HepG2 (cell line): ENCODE measurements around the gene TTPAL. TPM values are rescaled to one million over a fixed set of nuclear protein-coding genes. Genes with fewer than 3 reads are reported as not detected.
A peak's percentile ranks its signal among the peaks of the same experiment; 100 is the strongest.

Source experiments
- AHDC1 ChIP-seq: sonication (generic); formaldehyde crosslinking; IDR thresholded peaks from 2 replicates; pipeline ENCODE4 v1.5.1; 2020; ENCODE audit warnings: mild to moderate bottlenecking, missing genetic modification reagents, borderline replicate concordance
- DMTF1 ChIP-seq: sonication (generic); formaldehyde crosslinking; IDR thresholded peaks from 2 replicates; pipeline ENCODE4 v1.4.0; 2020; ENCODE audit warnings: mild to moderate bottlenecking, missing genetic modification reagents
- FUBP1 ChIP-seq: sonication (generic); formaldehyde crosslinking; IDR thresholded peaks from 2 replicates; pipeline ENCODE4 v1.5.1; 2020; ENCODE audit warnings: missing genetic modification reagents, mild to moderate bottlenecking, borderline replicate concordance
- GRHL1 ChIP-seq: sonication (generic); formaldehyde crosslinking; conservative IDR thresholded peaks from 2 replicates; pipeline ENCODE4 v1.8.0; 2022; ENCODE audit warnings: missing genetic modification reagents
- HNF4A ChIP-seq: sonication (generic); formaldehyde crosslinking; IDR thresholded peaks from 2 replicates; pipeline ENCODE4 v1.4.0; 2020; ENCODE audit warnings: missing genetic modification reagents
- HNRNPL ChIP-seq: fragments of 200-400 bp; formaldehyde crosslinking; IDR thresholded peaks from 2 replicates; pipeline ENCODE4 v1.6.1; 2017; ENCODE audit warnings: mild to moderate bottlenecking, low read depth, low read length
- JARID2 ChIP-seq: sonication (generic); formaldehyde crosslinking; IDR thresholded peaks from 2 replicates; pipeline ENCODE4 v1.8.1; 2023; ENCODE audit warnings: missing genetic modification reagents, inconsistent platforms; ENCODE audit not compliant: insufficient replicate concordance
- MIER2 ChIP-seq: IDR thresholded peaks from 2 replicates; pipeline ENCODE4 v1.6.1; 2016; ENCODE audit warnings: missing biosample characterization, missing genetic modification reagents
- MIER3 ChIP-seq: IDR thresholded peaks from 2 replicates; pipeline ENCODE4 v1.6.1; 2016; ENCODE audit warnings: missing compliant biosample characterization, borderline replicate concordance
- NRL ChIP-seq: sonication (generic); formaldehyde crosslinking; IDR thresholded peaks from 2 replicates; pipeline ENCODE4 v1.5.0; 2020; ENCODE audit warnings: missing genetic modification reagents, mild to moderate bottlenecking, moderate library complexity, borderline replicate concordance
- POLR2G ChIP-seq: fragments of 200-400 bp; formaldehyde crosslinking; IDR thresholded peaks from 2 replicates; pipeline ENCODE4 v1.6.1; 2018; ENCODE audit warnings: mild to moderate bottlenecking, low read depth, low read length, moderate library complexity
- RBFOX2 ChIP-seq: fragments of 200-400 bp; formaldehyde crosslinking; IDR thresholded peaks from 2 replicates; pipeline ENCODE4 v1.6.1; 2017; ENCODE audit warnings: low read depth, mild to moderate bottlenecking, low read length
- ZFP62 ChIP-seq: sonication (generic); formaldehyde crosslinking; IDR thresholded peaks from 2 replicates; pipeline ENCODE4 v1.4.0; 2020; ENCODE audit warnings: missing genetic modification reagents
- ZFP90 ChIP-seq: sonication (generic); formaldehyde crosslinking; IDR thresholded peaks from 2 replicates; pipeline ENCODE4 v1.8.0; 2022; ENCODE audit warnings: missing genetic modification reagents, mild to moderate bottlenecking, inconsistent platforms, borderline replicate concordance
- ZNF598 ChIP-seq: sonication (generic); formaldehyde crosslinking; IDR thresholded peaks from 2 replicates; pipeline ENCODE4 v1.5.1; 2020; ENCODE audit warnings: mild to moderate bottlenecking, missing genetic modification reagents, borderline replicate concordance
- ZSCAN20 ChIP-seq: sonication (generic); formaldehyde crosslinking; IDR thresholded peaks from 2 replicates; pipeline ENCODE4 v1.4.0; 2020; ENCODE audit warnings: missing genetic modification reagents, mild to moderate bottlenecking, borderline replicate concordance
- polyA plus RNA-seq, 8 experiments: library from polyadenylated mRNA; depleted of rRNA in 3 of 8; stranded (reverse) in 7 of 8; unstranded in 1 of 8; fragments of >200 nt; fragmentation: Illumina TruSeq in 4 of 8; extraction: Trizol in 4 of 8; gene quantifications; 2 replicates each; pipeline versions ENCODE4 v1.2.1 to v1.2.3, GENCODE V29; 2011 to 2016; ENCODE audit warnings: low read depth in 4 of 8, missing spikeins in 1 of 8, mixed read lengths in 1 of 8; ENCODE audit not compliant: insufficient read depth in 1 of 8
- total RNA-seq, 5 experiments: library from RNA; depleted of rRNA; stranded (reverse); fragments of >200 nt; fragmentation: Illumina TruSeq; extraction: Trizol; gene quantifications; 2 replicates each; pipeline ENCODE4 v1.2.3, GENCODE V29; 2016; ENCODE audit warnings: low read depth in 1 of 5

Gene TTPAL
- total and polyA plus RNA-seq, 2 of the 13 experiments (the other 11 are each of a cell fraction or from before 2014, with no cell fraction given) = 4.3 to 18.8 TPM

- TF ChIP-seq ZFP90 = peak; percentile 38; the same call in 1 of the 2 replicates
- TF ChIP-seq NRL (CRISPR knock-in tag) = peak; percentile 75
- peak; percentile 65; the same call in 1 of the 2 replicates for TF ChIP-seq POLR2G
- TF ChIP-seq DMTF1 (CRISPR knock-in tag) = no peak
- TF ChIP-seq HNRNPL = 0 out of 2 replicates have a peak, but pooled peaks have one; percentile 31
- peak; percentile 13; the same call in 1 of the 2 replicates for TF ChIP-seq MIER3 (CRISPR knock-in tag)
- TF ChIP-seq HNF4A (CRISPR knock-in tag) = peak; percentile 27; the same call in 1 of the 2 replicates
- 0 out of 2 replicates have a peak, but pooled peaks have one; percentile 58 for TF ChIP-seq FUBP1 (CRISPR knock-in tag)
- TF ChIP-seq RBFOX2 = peak; percentile 65
- TF ChIP-seq JARID2 (CRISPR knock-in tag) = no peak
- peak; percentile 77; the same call in 1 of the 2 replicates for TF ChIP-seq ZNF598
- peak; percentile 92 for TF ChIP-seq ZSCAN20
- TF ChIP-seq AHDC1 = peak; percentile 77; the same call in 1 of the 2 replicates
- 0 out of 2 replicates have a peak, but pooled peaks have one; percentile 28 for TF ChIP-seq MIER2 (CRISPR knock-in tag)
- TF ChIP-seq GRHL1 (CRISPR knock-in tag) = no peak
- TF ChIP-seq ZFP62 = no peak
Measured at GRCh38 chr20:44433751-44434538, 41.7 kb upstream of the TTPAL start (continued).
